SH-SY5Y (cell line): Measurements from ENCODE around the gene PPME1.

Experiments
- GATA2 ChIP-seq: IDR thresholded peaks from 2 replicates; pipeline ENCODE4 v1.6.1; 2011; ENCODE audit warnings: mild to moderate bottlenecking, low read depth, low read length
- GATA3 ChIP-seq: IDR thresholded peaks from 2 replicates; pipeline ENCODE4 v1.6.1; 2011; ENCODE audit warnings: low read depth, mild to moderate bottlenecking, low read length, moderate library complexity

DNA sequence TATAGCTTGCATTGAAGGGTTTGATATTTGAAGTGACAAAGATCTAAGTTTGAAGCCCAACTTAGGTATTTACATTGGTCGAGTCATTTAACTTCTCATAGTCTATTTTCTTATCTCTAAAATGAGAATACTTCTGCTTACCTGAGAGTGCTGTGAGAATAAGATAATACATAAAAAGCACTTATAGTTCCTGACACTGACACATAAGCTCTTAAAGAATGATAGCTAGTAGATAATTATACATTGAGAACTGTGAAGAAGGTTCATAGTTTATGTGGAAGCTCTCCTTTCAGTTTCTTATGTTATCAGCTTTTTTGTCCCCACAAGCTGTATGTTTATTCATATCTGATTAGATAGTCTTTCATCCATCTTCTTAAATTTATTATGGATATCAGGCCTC, 4.8 kb downstream of the PPME1 start:
- no peak for TF ChIP-seq GATA2
- TF ChIP-seq GATA3 = no peak
